Measurements from ENCODE around the gene GCNT1.

GRCh38 chr9:76529653-76530052 lies 70.7 kb downstream of the GCNT1 start:
- TF ChIP-seq CTCF (IDR thresholded peaks at IDR 0.05; ENCODE audit: low read depth, low read length) (no peak), EZH2phosphoT487 (IDR thresholded peaks at IDR 0.05; ENCODE audit: low read depth) (no peak)

Measured in OCI-LY3 (cell line).